ENCODE results near the gene S100A3. TPM values are rescaled to one million over a fixed set of nuclear protein-coding genes. Genes with fewer than 3 reads are reported as not detected.

The S100A3 gene
- total and polyA plus RNA-seq, 8 donors: 0.20 to 7.7 (median 1.2) TPM; not detected in 4

DNA sequence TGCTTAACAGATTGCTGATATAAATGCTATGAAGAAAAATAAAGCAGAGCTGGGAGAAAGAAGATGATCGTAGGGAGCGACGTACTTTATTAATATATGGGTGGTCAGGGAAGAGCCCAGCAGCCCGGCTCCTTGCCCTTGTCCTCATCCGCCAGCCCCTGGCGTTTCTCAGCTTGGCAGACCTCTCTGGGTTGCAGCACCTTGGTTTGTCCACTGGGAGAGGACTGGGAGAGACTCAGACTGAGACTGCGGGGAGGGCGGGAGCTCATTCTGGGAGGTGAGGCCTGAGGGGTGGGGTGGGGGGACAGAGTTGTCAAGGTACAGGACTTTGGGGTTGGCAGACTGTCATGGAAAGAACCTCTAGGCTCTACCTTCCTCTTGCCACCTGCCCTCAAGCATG lies 3.3 kb upstream of the S100A3 start:
- intact Hi-C loops (cut with DNase I): no loop called here
- H3K27ac ChIP-seq: no peak overlapping the region
- H3K4me3 ChIP-seq: no peak overlapping the region
- ATAC-seq (no peak), DNase-seq (no peak)
- H3K27me3 ChIP-seq: no peaks in the 10 kb centered on the region
- H3K9me3 ChIP-seq: no peaks in the 10 kb centered on the region
- H3K4me1 ChIP-seq: peaks cover 8 to 67% of the 10 kb centered on the region in 2 donors
- no peak for TF ChIP-seq CTCF (IDR thresholded peaks at IDR 0.05)
- H3K36me3 ChIP-seq: no peaks in the 10 kb centered on the region

DNA sequence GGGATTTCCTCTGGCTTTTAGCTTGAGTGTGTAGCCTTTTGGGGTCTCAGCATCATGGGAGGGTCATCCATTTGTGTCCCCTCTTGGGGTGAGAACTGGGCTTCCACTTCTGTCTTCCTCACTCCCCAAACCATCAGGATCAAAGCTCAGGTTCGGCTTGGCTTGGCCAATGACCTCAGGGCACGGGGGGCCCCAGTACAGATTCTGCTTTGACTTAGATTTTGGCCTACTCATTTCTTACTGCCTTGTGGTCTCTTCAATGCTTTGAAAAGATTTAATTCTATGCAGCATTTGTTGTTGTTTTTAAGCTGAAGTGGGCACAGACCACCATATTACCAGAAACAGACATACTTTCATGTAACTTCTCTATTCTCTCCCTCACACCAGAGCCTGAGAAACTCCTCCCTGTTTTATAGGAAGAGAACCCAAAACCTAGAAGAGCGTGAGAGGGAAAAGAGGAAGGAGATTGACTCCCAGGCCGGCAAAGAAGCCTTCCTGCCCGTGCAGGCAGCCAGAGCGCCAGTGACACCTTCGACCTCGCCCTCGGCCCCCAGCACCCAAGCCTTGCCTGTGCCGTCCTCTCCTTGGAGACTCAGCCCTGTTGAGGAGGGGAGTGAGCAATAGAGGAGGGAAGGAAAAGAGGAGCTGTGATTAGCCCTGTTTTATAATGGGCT lies 1.9 kb upstream of the S100A3 start:
- Histone ChIP-seq H3K4me1 (peaks cover 8 to 74% of the 10 kb centered on the region in 2 donors), H3K27ac (peak overlapping the region in 1 of 2 donors; percentile 73), H3K4me3 (no peak overlapping the region), H3K9me3 (no peaks in the 10 kb centered on the region), H3K27me3 (no peaks in the 10 kb centered on the region), H3K36me3 (no peaks in the 10 kb centered on the region)
- intact Hi-C loops (cut with DNase I): no loop called here
- TF ChIP-seq CTCF (IDR thresholded peaks at IDR 0.05): no peak
- DNase-seq: peak in 1 of 4 donors; percentile 31
- ATAC-seq: no peak

- intact Hi-C loops (cut with DNase I): no loop called here
- peaks cover 14 to 79% of the 10 kb centered on the region in 2 donors for H3K4me1 ChIP-seq
- no peak for ATAC-seq
Observed at GRCh38 chr1:153550398-153550758, 1.3 kb upstream of the S100A3 start.

DNA sequence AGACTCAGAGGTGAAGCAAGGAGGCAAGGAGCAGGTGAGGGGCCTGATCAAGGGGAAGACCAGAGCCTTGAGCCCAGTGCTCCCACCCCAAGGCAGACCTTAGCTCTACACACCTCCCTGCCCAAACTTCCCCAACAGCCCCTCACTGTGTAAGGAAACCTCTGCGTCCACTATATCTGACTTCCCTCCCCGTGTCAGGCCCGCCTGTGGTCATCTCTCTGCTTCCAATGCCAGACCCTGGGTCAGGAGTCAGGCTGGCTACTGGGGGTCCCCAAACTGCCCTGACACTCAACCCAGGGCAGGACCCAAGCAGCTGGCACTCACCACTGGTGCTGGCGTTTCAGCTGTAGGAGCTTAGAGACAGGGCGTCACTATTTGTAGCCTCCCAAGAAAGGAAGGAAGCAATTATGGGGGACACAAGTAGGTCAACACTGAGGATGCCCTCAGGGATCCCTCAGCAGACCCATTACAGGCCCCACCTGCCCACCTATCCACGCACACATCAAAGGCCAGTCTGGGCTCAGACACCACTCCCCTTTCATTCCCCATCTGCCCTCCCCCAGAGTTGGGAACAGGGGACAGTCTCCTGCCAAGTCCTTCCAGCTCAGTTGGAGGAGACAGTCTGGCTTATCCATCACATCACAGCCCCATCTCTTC lies 811 bp upstream of the S100A3 start:
- DNase-seq: no peak
- Histone ChIP-seq H3K27me3 (no peaks in the 10 kb centered on the region), H3K36me3 (no peaks in the 10 kb centered on the region), H3K9me3 (no peaks in the 10 kb centered on the region), H3K4me1 (peaks cover 17 to 85% of the 10 kb centered on the region in 2 donors), H3K4me3 (no peak overlapping the region), H3K27ac (peak overlapping the region; percentile 28 to 73)
- no peak for ATAC-seq
- no peak for TF ChIP-seq CTCF (IDR thresholded peaks at IDR 0.05)
- intact Hi-C loops (cut with DNase I): no loop called here

More at GRCh38 chr1:153550398-153550758, 1.3 kb upstream of the S100A3 start:
- H3K27me3 ChIP-seq: no peaks in the 10 kb centered on the region
- no peaks in the 10 kb centered on the region for H3K9me3 ChIP-seq
- H3K4me3 ChIP-seq: no peak overlapping the region
- no peaks in the 10 kb centered on the region for H3K36me3 ChIP-seq
- no peak for DNase-seq
- peak overlapping the region in 1 of 2 donors; percentile 73 for H3K27ac ChIP-seq
- TF ChIP-seq CTCF (IDR thresholded peaks at IDR 0.05): no peak
